Upper lobe of left lung (tissue), 4 donors: ENCODE measurements around the gene ZNF514.

Source experiments
- EP300 ChIP-seq, 4 donors: sonication (generic); formaldehyde crosslinking; IDR thresholded peaks; one replicate each; pipeline ENCODE4 v1.5.1; 2017; ENCODE audit warnings: antibody characterized with exemption in 4 of 4, control low read depth in 2 of 4
- POLR2A ChIP-seq, 4 donors: fragments of 450-650 bp; IDR thresholded peaks; one replicate each; pipeline ENCODE4 v1.5.1; 2016 to 2017; ENCODE audit warnings: antibody characterized with exemption in 4 of 4, mild to moderate bottlenecking in 2 of 4
- TF ChIP-seq, protein P1 (sequence below), 6 experiments: fragments of 450-650 bp in 4 of 6; fragments of 200-600 bp in 2 of 6; sonication (generic) in 2 of 6; IDR thresholded peaks; one replicate each; pipeline ENCODE4 v1.5.1; 2016 to 2019; ENCODE audit warnings: antibody characterized with exemption in 6 of 6

DNA sequence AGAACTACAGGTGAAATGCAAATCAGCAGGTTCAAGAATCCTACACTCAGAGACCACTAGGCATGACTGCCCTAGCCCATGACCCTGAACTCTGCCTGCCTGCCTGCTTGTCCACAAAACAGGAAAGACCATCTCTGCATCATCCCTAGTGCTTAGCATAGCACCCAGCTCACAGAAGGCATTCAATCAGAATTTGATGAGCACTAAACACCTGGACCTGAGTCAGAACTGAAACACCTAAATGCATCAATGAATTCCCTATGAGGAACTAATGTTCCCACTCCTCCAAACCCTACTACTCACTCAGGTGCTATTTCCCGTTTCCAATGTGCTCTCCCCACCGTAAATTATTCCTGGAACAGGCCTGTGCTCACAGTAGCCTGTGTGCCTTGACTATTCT, 59.7 kb downstream of the ZNF514 start:
- TF ChIP-seq, protein P1, sequence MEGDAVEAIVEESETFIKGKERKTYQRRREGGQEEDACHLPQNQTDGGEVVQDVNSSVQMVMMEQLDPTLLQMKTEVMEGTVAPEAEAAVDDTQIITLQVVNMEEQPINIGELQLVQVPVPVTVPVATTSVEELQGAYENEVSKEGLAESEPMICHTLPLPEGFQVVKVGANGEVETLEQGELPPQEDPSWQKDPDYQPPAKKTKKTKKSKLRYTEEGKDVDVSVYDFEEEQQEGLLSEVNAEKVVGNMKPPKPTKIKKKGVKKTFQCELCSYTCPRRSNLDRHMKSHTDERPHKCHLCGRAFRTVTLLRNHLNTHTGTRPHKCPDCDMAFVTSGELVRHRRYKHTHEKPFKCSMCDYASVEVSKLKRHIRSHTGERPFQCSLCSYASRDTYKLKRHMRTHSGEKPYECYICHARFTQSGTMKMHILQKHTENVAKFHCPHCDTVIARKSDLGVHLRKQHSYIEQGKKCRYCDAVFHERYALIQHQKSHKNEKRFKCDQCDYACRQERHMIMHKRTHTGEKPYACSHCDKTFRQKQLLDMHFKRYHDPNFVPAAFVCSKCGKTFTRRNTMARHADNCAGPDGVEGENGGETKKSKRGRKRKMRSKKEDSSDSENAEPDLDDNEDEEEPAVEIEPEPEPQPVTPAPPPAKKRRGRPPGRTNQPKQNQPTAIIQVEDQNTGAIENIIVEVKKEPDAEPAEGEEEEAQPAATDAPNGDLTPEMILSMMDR (IDR thresholded peaks at IDR 0.05), result no peak
- TF ChIP-seq EP300 (IDR thresholded peaks at IDR 0.05), result no peak
- no peak for TF ChIP-seq POLR2A (IDR thresholded peaks at IDR 0.05)
